A549 treated with Hydrocortisone at 1 μM for 4 hours (cell line): ENCODE data around the gene AP1S3. TPM values are rescaled to one million over a fixed set of nuclear protein-coding genes. Genes with fewer than 3 reads are reported as not detected.

Experiments used
- total RNA-seq: library from RNA; stranded (reverse); fragments of 200-300 nt; extraction: Qiagen RNA extraction; gene quantifications from 5 replicates; pipeline ENCODE4 v1.2.3, GENCODE V29; 2022

AP1S3 gene
- 23.7 to 54.3 TPM (median 31.0 TPM) in 5 replicates for total RNA-seq

GRCh38 chr2:223837287-223838061 lies at the start of gene AP1S3:
AP1S3 (minus strand) TSS chr2:223837582; CDS start chr2:223837450, 132 bp downstream.

Other genes with a start within 250 kb of the AP1S3 start
- gene SCG2, start 235.2 kb downstream of the AP1S3 start, total RNA-seq: 0.90 to 1.3 TPM (median 0.98 TPM) in 5 replicates
- 29.0 to 41.9 TPM (median 35.9 TPM) in 5 replicates for gene WDFY1, start 107.8 kb upstream of the AP1S3 start, total RNA-seq
- gene MRPL44, start 119.9 kb upstream of the AP1S3 start, total RNA-seq: 46.4 to 49.6 TPM (median 47.6 TPM) in 5 replicates
- 145 to 172 TPM (median 158 TPM) in 5 replicates for gene SERPINE2, start 201.7 kb upstream of the AP1S3 start, total RNA-seq